ENCODE measurements around the gene IFI30.

IFI30 gene

GRCh38 chr19:18171605-18172327 is 1.8 kb upstream of the IFI30 start:
- no peak for DNase-seq

DNA sequence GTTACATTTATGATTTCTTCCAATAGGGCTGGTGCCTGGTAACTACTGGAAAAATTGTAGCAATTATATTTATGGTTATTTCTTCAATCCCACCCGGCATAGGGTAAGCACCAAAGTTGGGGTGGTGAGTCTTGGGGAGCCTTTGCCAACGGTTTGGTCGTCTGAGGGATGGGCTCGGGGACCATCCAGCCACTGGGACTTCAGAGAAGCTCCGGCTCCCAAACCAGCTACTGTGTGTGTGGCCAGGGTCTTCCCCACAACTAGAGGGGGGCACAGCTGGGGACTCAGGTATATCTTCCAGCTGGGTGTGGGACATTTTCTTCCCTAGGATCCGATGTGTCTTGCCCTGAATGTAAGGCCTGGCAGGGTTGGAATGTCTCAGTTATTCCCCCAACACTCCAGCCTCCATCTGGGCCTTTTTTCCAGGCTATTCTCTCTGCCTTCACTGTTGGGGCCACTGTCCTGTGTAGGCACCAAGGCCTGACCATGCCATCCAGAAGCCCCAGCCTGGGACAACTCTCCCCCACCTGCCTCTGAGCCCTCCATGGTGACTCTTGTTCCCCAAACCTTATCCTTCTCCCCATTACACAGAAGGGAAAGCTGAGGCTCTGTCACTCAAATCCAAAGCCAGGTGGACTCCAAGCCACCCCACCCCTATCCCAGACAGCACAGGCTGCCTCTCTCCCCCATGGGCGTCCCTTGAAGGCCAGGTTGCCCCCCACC is 1.1 kb upstream of the IFI30 start:
- DNase-seq, result no peak

GRCh38 chr19:18173054-18173571 is 500 bp upstream of the IFI30 start:
- peak; percentile 44 for DNase-seq

- no peak for DNase-seq
Observed at GRCh38 chr19:18174983-18175382, 1.4 kb downstream of the IFI30 start.

DNA sequence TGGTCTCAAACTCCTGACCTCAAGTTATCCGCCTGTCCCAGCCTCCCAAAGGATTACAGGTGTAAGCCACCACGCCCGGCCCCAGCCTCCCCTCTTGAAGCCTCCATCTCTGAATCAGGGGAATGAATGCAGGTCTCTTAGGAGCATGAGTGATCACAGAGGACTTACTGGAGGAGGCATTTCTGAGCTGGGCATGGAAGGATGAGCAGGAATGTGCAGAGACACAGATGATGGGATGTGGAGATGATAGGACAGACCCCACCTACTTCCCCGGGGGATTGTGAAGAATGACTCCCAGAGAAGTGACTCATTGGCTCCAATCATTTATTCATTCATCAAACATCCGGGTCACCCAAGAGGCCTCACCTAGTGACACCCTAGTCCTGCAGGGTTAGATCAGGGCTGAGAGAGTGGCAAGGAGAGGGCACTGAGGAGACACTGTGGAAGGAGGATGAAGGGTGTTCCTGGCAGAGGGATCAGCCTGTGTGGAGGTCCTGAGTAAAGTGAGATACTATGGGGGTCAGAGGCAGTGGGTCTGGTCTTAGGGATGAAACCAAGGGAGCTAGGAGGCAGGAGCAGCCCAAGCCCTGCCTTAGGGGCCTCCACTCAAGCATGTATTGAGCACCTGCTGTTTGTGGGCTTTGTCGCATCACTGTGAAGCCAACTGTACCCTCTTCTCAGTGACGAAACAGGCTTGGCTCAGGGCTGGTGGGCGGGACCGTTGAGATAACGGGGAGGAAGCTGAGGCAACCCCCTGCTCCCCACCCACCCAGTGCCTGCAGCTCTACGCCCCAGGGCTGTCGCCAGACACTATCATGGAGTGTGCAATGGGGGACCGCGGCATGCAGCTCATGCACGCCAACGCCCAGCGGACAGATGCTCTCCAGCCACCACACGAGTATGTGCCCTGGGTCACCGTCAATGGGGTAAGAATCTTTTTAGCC is 3.0 kb downstream of the IFI30 start:
- DNase-seq, result peak; percentile 62

DNA sequence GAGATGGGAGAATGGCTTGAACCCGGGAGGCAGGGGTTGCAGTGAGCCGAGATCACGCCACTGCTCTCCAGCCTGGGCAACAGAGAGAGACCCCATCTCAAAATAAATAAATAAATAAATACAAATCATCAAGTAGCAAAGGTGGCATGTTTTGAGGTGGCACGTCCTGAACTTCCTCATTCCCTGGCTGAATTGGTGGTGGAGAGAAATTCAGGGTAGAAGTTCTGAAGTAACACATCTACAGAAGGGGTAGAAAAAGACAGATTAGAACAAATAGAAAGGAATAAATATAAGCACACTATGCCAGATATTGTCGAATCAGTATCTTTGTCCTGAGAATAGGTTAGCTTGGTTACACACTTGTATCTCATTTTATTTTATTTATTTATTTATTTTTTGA is 6.3 kb downstream of the IFI30 start:
- peak; percentile 35 for DNase-seq

DNA sequence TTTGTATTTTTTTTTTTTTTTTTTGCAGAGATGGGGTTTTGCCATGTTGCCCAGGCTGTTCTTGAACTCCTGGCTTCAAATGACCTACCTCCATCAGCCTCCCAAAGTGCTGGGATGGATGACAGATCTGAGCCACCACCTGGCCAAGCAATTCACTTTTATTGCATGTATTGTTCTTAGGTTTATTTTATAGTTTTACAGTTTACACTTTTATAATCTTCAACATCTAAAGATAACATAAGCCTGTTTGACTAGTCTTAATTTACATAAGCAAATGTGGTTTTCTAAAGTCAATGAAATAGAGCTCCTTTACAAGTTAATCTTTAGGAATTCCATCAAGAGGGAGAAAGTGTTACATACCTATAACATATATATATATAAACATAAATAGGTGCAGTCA is 9.9 kb downstream of the IFI30 start:
- DNase-seq, result no peak

DNA sequence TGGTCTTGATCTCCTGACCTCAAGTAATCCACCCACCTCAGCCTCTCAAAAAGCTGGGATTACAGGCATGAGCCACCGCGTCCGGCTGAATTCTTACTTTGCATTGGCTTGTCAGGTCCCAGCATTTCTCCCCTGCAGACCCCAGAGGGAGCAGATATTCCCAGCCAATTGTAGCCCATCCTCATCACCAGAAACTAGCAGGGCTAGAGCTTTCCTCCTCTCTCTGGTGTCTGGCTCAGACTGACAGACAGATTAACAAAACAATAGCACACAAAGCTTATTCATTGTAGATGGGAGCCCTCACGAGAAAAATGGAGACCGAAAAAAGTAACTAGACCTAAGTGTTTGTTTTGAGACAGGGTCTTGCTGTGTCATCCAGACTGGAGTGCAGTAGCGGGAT is 11.9 kb downstream of the IFI30 start:
- no peak for DNase-seq

- DNase-seq, result no peak
Observed at GRCh38 chr19:18190278-18190677, 16.7 kb downstream of the IFI30 start.

GRCh38 chr19:18191640-18192062 is 18.0 kb downstream of the IFI30 start:
- no peak for DNase-seq

DNA sequence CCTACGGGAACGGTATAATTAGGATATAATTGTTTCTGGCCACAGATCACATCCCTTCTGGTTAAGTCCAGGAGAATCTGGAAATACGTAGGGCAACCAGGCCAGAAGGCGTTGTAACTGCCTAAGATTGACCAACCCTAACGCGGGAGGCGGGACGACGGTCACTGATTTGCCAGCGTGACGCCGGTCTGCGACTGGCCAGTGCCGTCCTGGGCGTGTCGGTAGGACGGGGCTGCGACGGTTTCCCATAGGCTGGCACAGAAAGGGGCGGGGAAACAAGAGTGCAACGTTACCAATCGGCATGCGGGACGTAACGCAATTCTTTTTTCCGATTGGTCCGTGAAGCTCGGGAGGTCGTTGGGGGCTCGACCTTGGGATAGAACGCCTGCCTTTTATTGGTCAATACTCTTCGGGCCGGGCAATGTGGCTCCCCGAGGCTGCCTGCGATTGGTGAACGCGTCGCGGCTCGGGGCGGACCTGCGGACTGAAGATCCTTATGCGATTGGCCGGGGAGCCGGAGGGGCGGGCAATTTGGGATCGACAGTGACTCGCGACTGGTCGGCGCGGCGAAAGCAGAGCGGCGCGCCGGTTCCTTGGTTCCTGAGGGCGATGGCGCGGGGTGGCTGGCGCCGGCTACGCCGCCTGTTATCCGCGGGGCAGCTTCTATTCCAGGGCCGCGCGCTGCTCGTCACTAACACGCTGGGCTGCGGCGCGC is 19.2 kb downstream of the IFI30 start, which contains the start of gene MPV17L2:
Gene MPV17L2 (plus strand): TSS at position 546 of the 715 bp plus-strand sequence. CDS start 64 bp downstream, at position 610.
- DNase-seq, result peak; percentile 100

DNA sequence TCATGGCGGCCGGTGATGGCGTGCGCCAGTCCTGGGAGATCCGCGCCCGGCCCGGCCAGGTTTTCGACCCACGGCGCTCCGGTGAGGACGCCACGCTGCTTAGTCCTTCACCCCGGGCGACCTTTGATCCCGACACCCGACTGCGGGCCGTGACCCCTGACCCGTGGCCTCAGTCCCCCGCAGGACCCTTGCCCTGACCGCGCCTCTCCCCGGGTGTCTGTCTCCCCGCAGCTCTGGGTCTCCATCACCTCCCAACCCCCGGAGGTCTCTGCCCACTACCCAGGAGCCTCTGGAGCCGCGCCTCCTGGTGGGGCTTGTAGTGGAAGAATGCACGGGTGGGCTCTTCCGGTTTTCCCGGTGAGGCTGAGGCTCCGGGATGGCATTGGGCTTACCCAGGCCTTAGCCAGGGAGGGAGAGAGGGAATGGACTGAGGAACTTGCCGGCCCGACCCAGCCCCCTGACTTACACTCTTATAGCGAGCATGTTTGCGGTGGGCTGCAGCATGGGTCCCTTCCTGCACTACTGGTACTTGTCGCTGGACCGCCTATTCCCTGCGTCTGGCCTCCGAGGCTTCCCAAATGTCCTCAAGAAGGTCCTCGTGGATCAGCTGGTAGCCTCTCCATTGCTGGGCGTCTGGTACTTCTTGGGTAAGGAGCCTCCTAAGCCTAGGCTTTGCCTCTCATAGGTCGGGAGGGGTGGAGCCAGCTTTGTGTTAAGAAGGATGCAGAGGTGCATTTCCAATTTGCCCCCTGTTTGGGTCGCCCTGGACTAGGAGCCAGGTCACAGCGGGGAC is 20.0 kb downstream of the IFI30 start:
- peak; percentile 41 for DNase-seq

GRCh38 chr19:18194181-18194530 is 20.5 kb downstream of the IFI30 start:
- DNase-seq, result no peak

DNA sequence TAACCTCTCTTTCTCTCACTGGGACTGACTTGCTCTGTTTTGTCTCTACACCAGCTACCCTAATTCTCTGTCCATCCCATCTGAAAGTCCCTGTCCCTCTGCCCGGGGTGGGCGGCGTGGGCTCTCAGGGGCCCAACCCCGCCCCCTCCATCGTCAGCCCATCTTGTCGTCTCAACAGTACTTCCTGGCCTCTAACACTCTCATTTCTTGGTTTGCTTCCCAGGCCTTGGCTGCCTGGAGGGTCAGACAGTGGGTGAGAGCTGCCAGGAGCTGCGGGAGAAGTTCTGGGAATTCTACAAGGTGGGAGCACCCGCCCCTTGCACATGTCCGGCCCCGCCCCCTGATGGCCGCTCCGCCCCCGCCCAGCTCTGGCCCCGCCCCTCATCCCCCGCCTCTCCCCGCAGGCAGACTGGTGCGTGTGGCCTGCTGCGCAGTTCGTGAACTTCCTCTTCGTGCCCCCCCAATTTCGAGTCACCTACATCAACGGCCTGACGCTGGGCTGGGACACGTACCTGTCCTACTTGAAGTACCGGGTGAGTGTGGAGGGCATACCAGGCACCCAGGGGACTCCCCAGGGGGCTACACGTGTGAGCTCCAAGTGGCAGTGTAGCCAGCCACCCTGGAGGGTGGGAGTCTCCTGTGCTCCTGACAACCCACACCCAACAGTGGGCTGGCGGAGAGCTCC is 21.1 kb downstream of the IFI30 start:
- peak; percentile 75 for DNase-seq

GRCh38 chr19:18196511-18196845 is 22.9 kb downstream of the IFI30 start:
- no peak for DNase-seq

DNA sequence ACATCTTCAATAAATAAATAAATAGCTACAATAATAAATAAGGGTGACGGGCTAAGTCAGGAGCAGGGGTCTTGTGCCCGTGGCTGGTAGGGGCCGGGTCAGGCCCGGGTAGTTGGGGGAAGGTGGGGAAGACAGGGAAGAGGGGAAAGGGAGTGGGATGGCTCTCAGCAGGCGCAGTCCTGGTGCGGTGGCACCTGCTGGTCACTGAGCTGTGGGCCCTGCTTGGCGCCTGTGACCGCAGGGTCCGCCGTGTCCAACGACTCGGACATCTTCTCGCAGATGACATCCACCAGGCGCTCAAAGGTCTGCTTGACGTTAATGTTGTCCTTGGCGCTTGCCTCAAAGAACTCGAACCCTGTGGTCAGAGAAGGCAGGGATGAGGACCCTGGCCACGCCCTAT is 23.7 kb downstream of the IFI30 start:
- no peak for DNase-seq

GRCh38 chr19:18197941-18198340 is 24.3 kb downstream of the IFI30 start:
- no peak for DNase-seq

DNA sequence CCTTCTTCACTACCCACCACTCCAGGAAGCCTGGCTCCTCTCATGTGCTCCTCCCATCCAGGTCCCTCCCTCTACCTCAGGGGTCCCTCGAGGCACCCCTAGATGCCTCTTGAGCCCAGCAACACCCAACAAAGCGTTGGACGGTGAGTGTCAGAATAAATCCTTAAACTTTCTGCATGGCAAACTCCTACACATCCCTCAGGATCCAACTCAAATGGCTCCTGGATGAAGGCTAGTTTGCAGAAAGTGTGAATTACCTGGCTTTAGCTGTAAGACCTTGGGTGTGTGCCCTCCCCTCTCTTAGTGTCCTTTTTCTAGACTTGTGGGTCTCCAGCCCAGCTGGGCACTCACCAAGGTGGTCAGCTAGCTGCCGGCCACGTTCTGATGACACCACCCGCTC is 24.8 kb downstream of the IFI30 start:
- no peak for DNase-seq

GRCh38 chr19:18202397-18202777 is 28.8 kb downstream of the IFI30 start:
- no peak for DNase-seq

DNA sequence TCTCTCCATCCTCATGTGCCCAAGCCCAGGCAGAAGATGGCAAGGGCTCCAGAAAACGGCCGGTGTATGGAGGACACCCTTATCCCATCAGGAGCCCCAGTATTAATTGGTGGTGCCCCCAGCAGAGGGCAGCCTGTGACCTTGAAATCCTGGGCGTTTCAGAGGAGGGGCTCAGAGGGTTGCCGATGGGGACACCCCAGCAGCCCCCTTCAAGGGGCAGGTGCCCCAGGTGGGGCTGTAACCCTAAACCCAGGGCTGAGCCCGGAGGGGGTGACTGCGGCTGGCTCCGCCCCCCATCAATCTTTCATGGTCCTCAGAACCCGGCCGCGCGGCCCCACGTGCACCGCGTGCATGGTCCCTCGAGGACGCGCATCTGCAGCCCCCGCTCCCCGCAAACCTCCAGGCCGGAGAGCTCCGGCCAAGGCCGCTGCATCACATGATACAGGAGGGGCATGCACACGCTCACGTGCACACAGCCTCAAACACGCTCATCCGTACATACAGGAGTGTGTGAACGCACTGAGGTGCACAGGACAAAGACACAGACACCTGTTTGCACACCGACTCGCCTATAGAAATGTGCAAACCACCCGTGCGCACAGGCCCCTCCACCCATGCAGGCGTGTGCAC is 29.3 kb downstream of the IFI30 start:
- peak; percentile 56 for DNase-seq

GRCh38 chr19:18203408-18203862 is 29.8 kb downstream of the IFI30 start:
- peak; percentile 49 for DNase-seq
